Measurements from ENCODE around the gene DAPK2.

Gene DAPK2

GRCh38 chr15:64045101-64045435 lies 1.2 kb downstream of the DAPK2 start:
- peak overlapping the region; percentile 58 for H3K4me3 Mint-ChIP-seq
- peaks cover 25% of the 10 kb centered on the region for H3K27me3 Mint-ChIP-seq (ENCODE audit: low read depth)
- H3K27ac Mint-ChIP-seq = peak overlapping the region; percentile 13
- H3K9me3 Mint-ChIP-seq = no peaks in the 10 kb centered on the region
- H3K4me1 Mint-ChIP-seq (ENCODE audit: low read depth) = peaks cover 18% of the 10 kb centered on the region
- H3K36me3 Mint-ChIP-seq (ENCODE audit: low read depth) = peaks cover 3% of the 10 kb centered on the region

GRCh38 chr15:64044300-64045100 lies 1.8 kb downstream of the DAPK2 start:
- peak overlapping the region; percentile 58 for H3K4me3 Mint-ChIP-seq

GRCh38 chr15:64038878-64039610 lies 7.2 kb downstream of the DAPK2 start:
- H3K4me3 Mint-ChIP-seq = no peak overlapping the region
- H3K36me3 Mint-ChIP-seq (ENCODE audit: low read depth) = peaks cover 19% of the 10 kb centered on the region
- peaks cover 5% of the 10 kb centered on the region for H3K4me1 Mint-ChIP-seq (ENCODE audit: low read depth)
- no peaks in the 10 kb centered on the region for H3K9me3 Mint-ChIP-seq
- H3K27ac Mint-ChIP-seq = no peak overlapping the region
- peaks cover 17% of the 10 kb centered on the region for H3K27me3 Mint-ChIP-seq (ENCODE audit: low read depth)

More at GRCh38 chr15:64044300-64045100, 1.8 kb downstream of the DAPK2 start:
- peaks cover 3% of the 10 kb centered on the region for H3K36me3 Mint-ChIP-seq (ENCODE audit: low read depth)
- H3K9me3 Mint-ChIP-seq = no peaks in the 10 kb centered on the region
- H3K4me1 Mint-ChIP-seq (ENCODE audit: low read depth) = peaks cover 18% of the 10 kb centered on the region
- H3K27ac Mint-ChIP-seq = peak overlapping the region; percentile 13
- H3K27me3 Mint-ChIP-seq (ENCODE audit: low read depth) = peaks cover 25% of the 10 kb centered on the region

DNA sequence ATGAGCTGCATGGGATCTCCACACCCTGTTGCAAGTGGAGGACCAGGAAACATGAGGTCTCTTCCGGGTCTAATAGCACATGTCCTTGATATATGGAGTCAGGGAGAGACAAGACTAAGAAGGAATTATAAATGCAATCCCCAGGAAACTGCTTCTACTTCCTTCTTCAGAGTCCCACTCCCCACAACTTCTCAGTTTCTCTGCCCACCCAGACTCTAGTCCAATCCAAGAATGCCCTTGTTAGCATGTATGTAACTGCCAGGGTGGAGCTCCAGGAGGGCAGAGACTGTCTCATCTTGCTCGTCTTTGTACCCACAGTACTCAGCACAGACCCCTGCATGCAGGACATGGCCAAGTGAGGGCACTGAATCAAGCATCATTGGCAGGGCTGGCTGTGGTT lies 8.3 kb downstream of the DAPK2 start:
- Mint-ChIP-seq H3K4me1 (ENCODE audit: low read depth) (peaks cover 5% of the 10 kb centered on the region), H3K27me3 (ENCODE audit: low read depth) (peaks cover 7% of the 10 kb centered on the region), H3K4me3 (no peak overlapping the region), H3K27ac (no peak overlapping the region), H3K9me3 (no peaks in the 10 kb centered on the region), H3K36me3 (ENCODE audit: low read depth) (peaks cover 19% of the 10 kb centered on the region)

GRCh38 chr15:64037116-64037515 lies 9.2 kb downstream of the DAPK2 start:
- H3K4me3 Mint-ChIP-seq = no peak overlapping the region
- H3K9me3 Mint-ChIP-seq = no peaks in the 10 kb centered on the region
- no peak overlapping the region for H3K27ac Mint-ChIP-seq
- H3K36me3 Mint-ChIP-seq (ENCODE audit: low read depth) = peaks cover 19% of the 10 kb centered on the region
- peaks cover 7% of the 10 kb centered on the region for H3K27me3 Mint-ChIP-seq (ENCODE audit: low read depth)
- H3K4me1 Mint-ChIP-seq (ENCODE audit: low read depth) = peaks cover 9% of the 10 kb centered on the region

DNA sequence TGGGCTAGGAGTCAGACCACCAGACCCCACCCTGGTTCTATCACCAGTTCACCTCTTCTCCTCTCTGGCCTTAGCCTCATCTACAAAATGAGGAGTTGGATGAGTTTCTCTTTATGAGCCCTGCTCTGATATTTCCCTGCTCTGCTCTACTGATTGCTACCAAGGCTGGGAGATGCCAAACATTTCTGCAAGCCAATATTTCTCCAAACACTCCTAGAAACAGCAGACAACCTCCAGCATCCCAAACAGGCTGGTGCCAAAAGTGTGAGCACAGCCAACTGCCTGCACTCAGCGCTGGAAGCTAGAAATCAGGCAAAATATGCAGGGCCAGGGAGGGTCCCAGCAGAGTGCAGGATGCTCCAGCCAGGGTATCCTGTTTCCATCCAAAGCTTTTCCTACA lies 10.8 kb downstream of the DAPK2 start:
- Mint-ChIP-seq H3K9me3 (no peaks in the 10 kb centered on the region), H3K36me3 (ENCODE audit: low read depth) (peaks cover 18% of the 10 kb centered on the region), H3K4me1 (ENCODE audit: low read depth) (peaks cover 14% of the 10 kb centered on the region), H3K27me3 (ENCODE audit: low read depth) (peaks cover 10% of the 10 kb centered on the region), H3K27ac (no peak overlapping the region), H3K4me3 (no peak overlapping the region)

DNA sequence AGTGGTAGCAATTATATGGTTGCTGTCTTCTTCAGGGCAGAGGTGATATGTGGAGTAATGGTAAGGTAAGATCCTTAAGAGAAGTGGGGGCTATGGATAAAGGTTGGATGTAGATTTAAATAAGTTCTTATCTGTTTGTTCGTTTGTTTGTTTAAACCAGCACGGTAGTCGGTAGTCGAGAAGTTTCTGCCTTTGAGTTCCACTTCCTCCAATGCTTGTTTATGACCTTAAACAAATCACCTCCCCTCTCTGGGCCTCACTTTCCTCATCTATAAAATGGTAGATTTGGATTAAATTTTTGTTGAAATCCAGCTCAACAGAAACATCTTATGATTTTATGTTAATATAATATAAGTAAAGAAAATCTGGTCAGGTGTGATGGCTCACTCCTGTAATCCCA lies 11.8 kb downstream of the DAPK2 start:
- Mint-ChIP-seq H3K27me3 (ENCODE audit: low read depth) (peaks cover 10% of the 10 kb centered on the region), H3K9me3 (no peaks in the 10 kb centered on the region), H3K27ac (no peak overlapping the region), H3K4me3 (no peak overlapping the region), H3K4me1 (ENCODE audit: low read depth) (peaks cover 19% of the 10 kb centered on the region), H3K36me3 (ENCODE audit: low read depth) (peaks cover 18% of the 10 kb centered on the region)

DNA sequence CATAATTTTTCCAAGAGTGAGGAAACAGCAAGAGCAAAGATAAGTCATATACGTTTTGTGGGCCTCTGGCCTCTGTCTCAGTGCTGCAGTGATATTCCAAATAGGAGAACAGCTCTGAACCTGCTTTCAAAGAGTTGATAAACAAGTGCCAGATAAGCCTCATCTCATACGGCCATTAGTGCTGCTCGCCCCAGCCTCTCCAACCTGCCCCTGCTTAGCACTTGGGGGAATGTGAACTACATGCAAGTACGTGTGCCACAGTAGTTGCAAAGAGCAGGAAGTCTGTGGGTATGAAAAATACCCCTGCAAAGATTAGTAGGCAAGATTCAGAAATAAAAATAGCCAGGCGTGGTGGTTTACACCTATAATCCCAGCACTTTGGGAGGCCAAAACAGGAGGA lies 14.0 kb downstream of the DAPK2 start:
- no peak overlapping the region for H3K27ac Mint-ChIP-seq
- H3K36me3 Mint-ChIP-seq (ENCODE audit: low read depth) = peaks cover 7% of the 10 kb centered on the region
- H3K27me3 Mint-ChIP-seq (ENCODE audit: low read depth) = peaks cover 3% of the 10 kb centered on the region
- no peak overlapping the region for H3K4me3 Mint-ChIP-seq
- no peaks in the 10 kb centered on the region for H3K9me3 Mint-ChIP-seq
- H3K4me1 Mint-ChIP-seq (ENCODE audit: low read depth) = peaks cover 25% of the 10 kb centered on the region

DNA sequence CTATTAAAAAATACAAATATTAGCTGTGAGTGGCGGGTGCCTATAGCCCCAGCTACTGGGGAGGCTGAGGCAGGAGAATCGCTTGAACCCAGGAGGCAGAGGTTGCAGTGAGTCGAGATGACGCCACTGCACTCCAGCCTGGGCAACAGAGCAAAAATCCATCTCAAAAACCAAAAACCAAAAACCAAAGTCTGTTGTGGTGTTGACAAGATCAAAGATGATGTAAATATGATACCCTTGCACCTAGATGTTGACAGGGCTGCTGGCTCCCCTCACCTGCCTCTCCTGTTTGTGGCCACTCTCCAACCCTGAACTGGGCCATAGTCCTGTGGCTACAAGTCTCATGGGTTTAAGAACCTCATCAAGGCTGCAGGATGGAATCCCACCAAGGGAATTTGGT lies 16.2 kb downstream of the DAPK2 start:
- Mint-ChIP-seq H3K36me3 (ENCODE audit: low read depth) (peaks cover 4% of the 10 kb centered on the region), H3K4me1 (ENCODE audit: low read depth) (peaks cover 28% of the 10 kb centered on the region), H3K27me3 (ENCODE audit: low read depth) (peaks cover 3% of the 10 kb centered on the region), H3K27ac (no peak overlapping the region), H3K4me3 (no peak overlapping the region), H3K9me3 (no peaks in the 10 kb centered on the region)

- H3K27ac Mint-ChIP-seq = no peak overlapping the region
- peaks cover 4% of the 10 kb centered on the region for H3K36me3 Mint-ChIP-seq (ENCODE audit: low read depth)
- peaks cover 28% of the 10 kb centered on the region for H3K4me1 Mint-ChIP-seq (ENCODE audit: low read depth)
- no peak overlapping the region for H3K4me3 Mint-ChIP-seq
- peaks cover 3% of the 10 kb centered on the region for H3K27me3 Mint-ChIP-seq (ENCODE audit: low read depth)
- no peaks in the 10 kb centered on the region for H3K9me3 Mint-ChIP-seq
Measured at GRCh38 chr15:64029633-64030032, 16.7 kb downstream of the DAPK2 start.

DNA sequence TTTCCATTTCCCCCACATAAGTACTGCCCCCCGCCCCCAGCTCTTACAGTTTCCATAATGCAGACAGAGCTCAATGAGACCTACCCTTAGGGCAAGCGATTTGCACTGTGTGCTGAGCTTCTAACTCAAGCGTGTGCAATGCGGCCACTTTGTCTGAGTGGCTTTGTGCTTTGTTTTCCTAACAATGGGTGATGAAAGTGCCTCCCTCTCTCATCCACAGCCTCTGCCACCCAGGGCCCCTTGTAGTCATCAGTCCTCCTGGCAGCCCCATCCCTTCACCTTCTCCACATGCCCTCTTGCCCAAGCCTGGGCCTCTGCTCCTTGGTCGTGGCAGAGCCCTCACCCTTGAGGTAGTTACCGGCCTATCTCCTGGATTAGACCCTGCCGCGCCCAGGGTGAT lies 17.2 kb downstream of the DAPK2 start:
- Mint-ChIP-seq H3K4me3 (no peak overlapping the region), H3K4me1 (ENCODE audit: low read depth) (peaks cover 28% of the 10 kb centered on the region), H3K9me3 (no peaks in the 10 kb centered on the region), H3K27me3 (ENCODE audit: low read depth) (peaks cover 3% of the 10 kb centered on the region), H3K27ac (no peak overlapping the region), H3K36me3 (ENCODE audit: low read depth) (peaks cover 4% of the 10 kb centered on the region)

- Mint-ChIP-seq H3K27ac (no peak overlapping the region), H3K4me1 (ENCODE audit: low read depth) (peaks cover 20% of the 10 kb centered on the region), H3K36me3 (ENCODE audit: low read depth) (peaks cover 11% of the 10 kb centered on the region), H3K27me3 (ENCODE audit: low read depth) (peaks cover 3% of the 10 kb centered on the region), H3K4me3 (no peak overlapping the region), H3K9me3 (no peaks in the 10 kb centered on the region)
Measured at GRCh38 chr15:64026591-64026990, 19.7 kb downstream of the DAPK2 start.

DNA sequence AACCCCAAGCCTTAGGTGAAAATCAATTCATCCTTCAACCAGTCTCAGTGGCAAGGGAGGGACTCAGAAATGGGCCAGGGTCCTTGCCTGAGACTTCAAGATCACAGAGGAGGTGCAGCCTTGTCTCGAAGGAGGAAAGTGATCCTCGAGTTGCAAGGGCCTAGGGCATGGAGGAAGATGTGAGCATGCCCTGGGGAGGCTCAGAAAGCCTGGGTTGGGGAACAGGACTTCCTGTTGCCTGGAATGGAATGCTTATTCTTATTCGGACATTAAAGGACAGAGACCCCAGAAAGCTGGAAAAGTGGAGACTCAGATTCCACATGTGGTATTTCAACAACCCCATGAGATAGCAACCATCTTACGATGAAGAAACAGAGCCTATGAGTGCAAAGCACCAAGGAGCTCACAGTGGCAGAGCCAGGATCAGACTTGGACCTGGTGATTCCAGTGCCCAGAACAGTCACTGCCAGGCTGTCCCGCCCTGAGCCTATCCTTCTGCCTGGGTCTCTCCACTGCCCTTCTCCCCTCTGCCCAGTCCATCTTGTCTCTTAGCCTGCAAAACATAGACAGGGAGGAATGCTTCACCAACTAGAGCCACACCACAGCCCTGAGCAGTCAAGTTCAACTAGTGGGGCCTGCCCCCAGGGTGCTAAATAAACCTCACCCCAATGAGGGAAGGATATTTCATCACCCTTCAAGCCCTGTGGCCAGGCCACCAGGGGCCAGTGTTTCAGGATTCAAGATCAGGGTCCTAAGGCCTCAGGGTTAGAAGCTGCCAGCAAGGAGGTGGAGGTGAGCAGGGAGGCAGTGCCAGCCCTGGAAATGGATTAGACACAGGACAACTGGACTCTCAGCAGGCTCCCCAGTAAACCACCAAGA lies 21.9 kb downstream of the DAPK2 start:
- peaks cover 15% of the 10 kb centered on the region for H3K36me3 Mint-ChIP-seq (ENCODE audit: low read depth)
- H3K27me3 Mint-ChIP-seq (ENCODE audit: low read depth) = no peaks in the 10 kb centered on the region
- no peak overlapping the region for H3K27ac Mint-ChIP-seq
- no peak overlapping the region for H3K4me3 Mint-ChIP-seq
- H3K9me3 Mint-ChIP-seq = peaks cover 7% of the 10 kb centered on the region
- H3K4me1 Mint-ChIP-seq (ENCODE audit: low read depth) = peaks cover 10% of the 10 kb centered on the region

DNA sequence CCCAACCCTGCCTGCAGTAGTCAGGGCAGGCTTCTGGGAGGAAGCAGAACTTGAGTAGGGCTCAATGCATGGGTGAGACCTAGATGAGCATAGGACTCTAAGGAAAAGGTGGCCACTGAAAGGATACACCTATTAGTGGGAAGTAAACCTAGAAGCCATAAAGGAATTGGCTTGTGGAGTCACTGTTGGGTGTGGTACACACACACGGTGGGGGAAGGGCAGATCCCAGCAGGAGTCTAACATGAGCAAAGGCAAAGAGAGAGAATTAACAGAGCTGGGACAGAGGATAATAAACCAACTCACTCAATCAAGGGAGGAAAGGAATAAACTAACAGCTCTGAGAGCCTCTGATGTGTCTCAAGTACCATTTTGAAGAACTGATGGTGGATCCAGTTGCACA lies 23.1 kb downstream of the DAPK2 start:
- Mint-ChIP-seq H3K4me1 (ENCODE audit: low read depth) (peaks cover 7% of the 10 kb centered on the region), H3K27ac (no peak overlapping the region)

More for the DNA sequence above, 23.1 kb downstream of the DAPK2 start:
- Mint-ChIP-seq H3K4me3 (no peak overlapping the region), H3K27me3 (ENCODE audit: low read depth) (no peaks in the 10 kb centered on the region), H3K36me3 (ENCODE audit: low read depth) (peaks cover 13% of the 10 kb centered on the region), H3K9me3 (peaks cover 7% of the 10 kb centered on the region)

All from T-helper 1 cell treated with Interleukin-12 subunit alpha and Interleukin-12 subunit beta and Interleukin-4 antibody, amounts not matched to agents 30 μg/mL and 1 μg/mL, for 36 hours (primary cell).